ENCODE results near the gene WNT1.

The WNT1 gene

GRCh38 chr12:49026101-49026500 is 48.0 kb downstream of the WNT1 start:
- DNase-seq = no peak
- no peak overlapping the region for H3K27ac ChIP-seq
- H3K4me3 ChIP-seq (ENCODE audit: low read depth, low read length) = no peak overlapping the region
- no peaks in the 10 kb centered on the region for H3K27me3 ChIP-seq (replicated peaks)
- in situ Hi-C loops (cut with HindIII; ENCODE audit: low pct_ligation_motif_present, low sequenced_read_pairs) = no loop called here
- no peak for TF ChIP-seq CTCF (IDR thresholded peaks at IDR 0.05; ENCODE audit: low read depth, low read length, missing control alignments)
- H3K36me3 ChIP-seq (replicated peaks) = peaks cover 73% of the 10 kb centered on the region

- H3K27ac ChIP-seq = no peak overlapping the region
- H3K36me3 ChIP-seq (replicated peaks) = peaks cover 74% of the 10 kb centered on the region
- DNase-seq = no peak
- no peak overlapping the region for H3K4me3 ChIP-seq (ENCODE audit: low read depth, low read length)
- in situ Hi-C loops (cut with HindIII; ENCODE audit: low pct_ligation_motif_present, low sequenced_read_pairs) = no loop called here
- no peak for TF ChIP-seq CTCF (IDR thresholded peaks at IDR 0.05; ENCODE audit: low read depth, low read length, missing control alignments)
- H3K27me3 ChIP-seq (replicated peaks) = no peaks in the 10 kb centered on the region
These were observed 48.8 kb downstream of the WNT1 start for GRCh38 chr12:49026678-49027480.

GRCh38 chr12:49027846-49028555 is 49.9 kb downstream of the WNT1 start:
- Histone ChIP-seq H3K36me3 (replicated peaks) (peaks cover 74% of the 10 kb centered on the region), H3K27ac (no peak overlapping the region), H3K27me3 (replicated peaks) (no peaks in the 10 kb centered on the region), H3K4me3 (ENCODE audit: low read depth, low read length) (no peak overlapping the region)
- no peak for TF ChIP-seq CTCF (IDR thresholded peaks at IDR 0.05; ENCODE audit: low read depth, low read length, missing control alignments)
- in situ Hi-C loops (cut with HindIII; ENCODE audit: low pct_ligation_motif_present, low sequenced_read_pairs) = no loop called here
- DNase-seq = no peak

- Histone ChIP-seq H3K4me3 (ENCODE audit: low read depth, low read length) (no peak overlapping the region), H3K36me3 (replicated peaks) (peaks cover 74% of the 10 kb centered on the region), H3K27ac (no peak overlapping the region), H3K27me3 (replicated peaks) (no peaks in the 10 kb centered on the region)
- TF ChIP-seq CTCF (IDR thresholded peaks at IDR 0.05; ENCODE audit: low read depth, low read length, missing control alignments) = no peak
- DNase-seq = no peak
- in situ Hi-C loops (cut with HindIII; ENCODE audit: low pct_ligation_motif_present, low sequenced_read_pairs) = no loop called here
These were observed 50.6 kb downstream of the WNT1 start for GRCh38 chr12:49028666-49029275.

GRCh38 chr12:49030119-49030518 is 52.0 kb downstream of the WNT1 start:
- no peak overlapping the region for H3K4me3 ChIP-seq (ENCODE audit: low read depth, low read length)
- peaks cover 77% of the 10 kb centered on the region for H3K36me3 ChIP-seq (replicated peaks)
- no peak for DNase-seq
- no peaks in the 10 kb centered on the region for H3K27me3 ChIP-seq (replicated peaks)
- in situ Hi-C loops (cut with HindIII; ENCODE audit: low pct_ligation_motif_present, low sequenced_read_pairs) = no loop called here
- TF ChIP-seq CTCF (IDR thresholded peaks at IDR 0.05; ENCODE audit: low read depth, low read length, missing control alignments) = no peak
- H3K27ac ChIP-seq = no peak overlapping the region
